AG10803 (cell line): ENCODE data around the gene TVP23A.
A peak's percentile ranks its signal among the peaks of the same experiment; 100 is the strongest.

Experiments used
- DNase-seq: peaks from one replicate; pipeline ENCODE4 v3.0.0; 2010; ENCODE audit warnings: low read depth
- H3K4me3 ChIP-seq: 2 replicates; pipeline ENCODE4 v1.5.1; 2011; ENCODE audit warnings: mild to moderate bottlenecking, low read length, control low read depth
- TF ChIP-seq, protein P1 (sequence below): conservative IDR thresholded peaks from 2 replicates; pipeline ENCODE4 v1.5.1; 2011; ENCODE audit warnings: mild to moderate bottlenecking, low read length, control low read depth, inconsistent platforms

TVP23A gene

DNA sequence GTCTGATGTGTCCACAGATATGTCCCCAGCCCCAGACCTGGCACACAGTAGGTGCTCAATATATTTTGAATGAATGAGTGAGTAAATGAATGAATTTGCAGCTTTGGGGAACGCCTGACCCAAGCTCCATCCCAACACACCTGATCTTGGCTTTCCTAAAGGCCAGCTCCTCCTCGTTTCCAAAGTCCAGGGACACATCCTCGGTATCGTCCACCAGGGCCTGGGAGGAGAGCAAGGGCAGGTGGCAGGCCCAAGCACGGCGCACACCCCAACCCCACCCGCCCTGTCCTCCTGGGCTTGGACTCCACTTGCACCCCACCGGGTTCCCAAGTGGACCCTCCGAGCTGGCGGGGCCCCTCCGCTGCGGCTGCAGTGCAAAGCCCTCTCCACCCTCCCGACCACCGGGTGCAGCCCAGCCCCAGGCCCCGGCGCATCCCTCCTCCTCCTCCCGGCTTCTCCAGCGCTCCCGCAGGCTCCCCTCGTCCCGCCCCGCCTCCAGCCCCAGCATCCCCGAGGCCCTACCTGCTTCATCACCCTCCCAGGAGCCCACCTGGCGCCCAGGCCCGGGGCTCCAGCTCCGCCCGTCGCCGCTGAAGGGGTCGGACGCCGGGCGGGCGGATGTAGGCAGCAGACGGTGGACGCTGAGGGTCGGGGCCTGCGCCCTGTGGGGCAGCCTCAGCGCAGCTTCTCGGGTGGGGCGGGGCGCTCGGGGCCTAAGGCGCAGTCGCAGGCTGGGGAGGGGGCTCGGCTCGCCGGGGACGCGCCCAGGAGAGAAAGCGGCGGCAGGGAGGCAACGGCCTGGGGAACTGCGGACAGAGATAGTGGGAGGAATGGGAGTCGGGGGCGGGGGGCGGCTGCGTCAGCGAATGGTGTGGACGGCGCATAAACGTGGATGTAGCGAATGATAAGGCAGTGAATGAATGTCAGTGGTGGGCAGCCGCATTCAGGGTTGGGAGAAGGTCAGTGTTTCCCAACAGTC is at the start of gene TVP23A:
TVP23A (minus strand) TSS at position 832 of the 979 bp plus-strand sequence; CDS start at position 531, 301 bp downstream.
- no peak within 1 kb of the TSS for H3K4me3 ChIP-seq
- TF ChIP-seq, protein P1, sequence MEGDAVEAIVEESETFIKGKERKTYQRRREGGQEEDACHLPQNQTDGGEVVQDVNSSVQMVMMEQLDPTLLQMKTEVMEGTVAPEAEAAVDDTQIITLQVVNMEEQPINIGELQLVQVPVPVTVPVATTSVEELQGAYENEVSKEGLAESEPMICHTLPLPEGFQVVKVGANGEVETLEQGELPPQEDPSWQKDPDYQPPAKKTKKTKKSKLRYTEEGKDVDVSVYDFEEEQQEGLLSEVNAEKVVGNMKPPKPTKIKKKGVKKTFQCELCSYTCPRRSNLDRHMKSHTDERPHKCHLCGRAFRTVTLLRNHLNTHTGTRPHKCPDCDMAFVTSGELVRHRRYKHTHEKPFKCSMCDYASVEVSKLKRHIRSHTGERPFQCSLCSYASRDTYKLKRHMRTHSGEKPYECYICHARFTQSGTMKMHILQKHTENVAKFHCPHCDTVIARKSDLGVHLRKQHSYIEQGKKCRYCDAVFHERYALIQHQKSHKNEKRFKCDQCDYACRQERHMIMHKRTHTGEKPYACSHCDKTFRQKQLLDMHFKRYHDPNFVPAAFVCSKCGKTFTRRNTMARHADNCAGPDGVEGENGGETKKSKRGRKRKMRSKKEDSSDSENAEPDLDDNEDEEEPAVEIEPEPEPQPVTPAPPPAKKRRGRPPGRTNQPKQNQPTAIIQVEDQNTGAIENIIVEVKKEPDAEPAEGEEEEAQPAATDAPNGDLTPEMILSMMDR: no peak
- DNase-seq: no peak

DNA sequence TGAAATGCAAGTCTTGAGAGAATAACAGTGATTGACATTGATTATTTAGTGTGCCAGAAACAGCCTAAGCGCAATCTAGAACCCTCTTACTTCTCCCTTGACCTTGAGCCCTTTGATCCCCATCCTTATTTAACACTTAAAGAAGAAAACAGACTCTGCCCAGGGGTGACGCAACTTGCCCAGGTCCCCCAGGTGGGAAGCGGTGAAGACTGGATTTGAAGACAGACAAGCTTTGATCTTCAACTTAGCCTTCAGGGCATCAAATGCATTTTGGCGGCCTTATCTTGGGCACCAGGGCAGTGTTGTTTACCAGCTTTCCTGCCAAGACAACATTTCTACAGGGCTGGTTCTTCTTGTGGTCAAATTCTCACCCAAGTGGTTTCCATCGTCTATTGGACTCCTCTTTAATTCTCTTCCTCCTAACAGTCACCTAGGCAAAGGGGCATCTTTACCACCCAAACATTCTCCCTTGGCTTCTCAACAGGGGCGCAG is 49.6 kb upstream of the TVP23A start:
- DNase-seq: no peak
- H3K4me3 ChIP-seq: no peak overlapping the region
- TF ChIP-seq, protein P1: no peak

DNA sequence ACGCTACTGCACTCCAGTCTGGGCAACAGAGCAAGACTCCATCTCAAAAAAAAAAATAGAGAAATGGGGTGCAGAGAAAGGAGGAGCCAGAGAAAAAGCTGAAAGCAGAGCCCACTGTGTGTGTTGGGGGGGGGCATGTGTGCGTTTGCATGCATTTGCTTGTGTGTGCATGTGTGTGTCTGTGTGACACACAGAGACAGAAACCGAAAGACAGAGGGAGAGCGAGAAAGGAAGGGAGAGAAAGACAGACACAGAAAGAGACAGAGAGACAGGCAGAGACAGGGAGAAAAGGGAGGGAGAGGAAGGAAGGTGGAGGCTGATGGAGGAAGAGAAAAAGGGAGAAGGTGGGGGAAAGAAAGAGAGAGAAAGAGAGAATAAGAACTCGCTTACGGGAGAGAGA is 48.6 kb upstream of the TVP23A start:
- no peak for DNase-seq
- no peak overlapping the region for H3K4me3 ChIP-seq
- TF ChIP-seq, protein P1: no peak

DNA sequence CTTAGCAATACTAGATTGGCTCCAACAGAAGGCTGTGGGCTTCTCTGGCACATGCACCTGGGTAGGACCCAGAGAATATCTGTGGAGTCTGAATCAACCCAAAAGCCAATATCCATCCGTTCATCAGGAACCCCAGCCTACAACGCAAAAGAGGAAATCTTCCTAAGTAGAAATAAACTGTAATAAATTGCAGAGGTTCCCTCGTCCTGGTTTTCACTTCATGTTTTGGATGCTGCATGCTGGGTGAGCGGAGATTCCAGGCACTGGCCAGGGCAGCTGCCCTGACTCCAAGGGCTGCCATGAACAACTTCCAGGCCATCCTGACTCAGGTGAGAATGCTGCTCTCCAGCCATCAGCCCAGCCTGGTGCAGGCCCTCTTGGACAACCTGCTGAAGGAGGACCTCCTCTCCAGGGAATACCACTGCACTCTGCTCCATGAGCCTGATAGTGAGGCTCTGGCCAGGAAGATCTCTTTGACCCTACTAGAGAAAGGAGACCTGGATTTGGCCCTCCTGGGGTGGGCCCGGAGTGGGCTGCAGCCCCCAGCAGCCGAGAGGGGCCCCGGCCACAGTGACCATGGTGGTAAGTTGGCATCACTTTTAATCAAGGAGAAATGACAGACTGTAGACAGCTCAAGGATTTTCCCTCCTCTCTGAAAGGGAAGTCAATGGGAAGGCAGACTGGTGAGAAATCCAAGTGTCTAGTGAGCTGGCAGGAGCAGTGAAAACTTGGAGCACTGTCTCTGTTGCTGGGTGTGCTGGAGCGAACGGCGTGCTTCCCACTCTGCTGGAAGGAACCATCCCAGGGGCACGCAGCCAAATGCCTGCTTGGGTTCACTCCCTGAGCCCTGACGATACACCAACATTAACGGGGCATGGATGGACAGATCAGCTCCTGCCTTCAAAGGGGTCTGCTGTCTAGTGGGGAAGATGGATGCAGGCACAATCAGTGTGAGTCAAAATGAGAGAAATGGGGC is 47.7 kb upstream of the TVP23A start:
- TF ChIP-seq, protein P1: no peak
- peak; percentile 17 for DNase-seq
- no peak overlapping the region for H3K4me3 ChIP-seq

DNA sequence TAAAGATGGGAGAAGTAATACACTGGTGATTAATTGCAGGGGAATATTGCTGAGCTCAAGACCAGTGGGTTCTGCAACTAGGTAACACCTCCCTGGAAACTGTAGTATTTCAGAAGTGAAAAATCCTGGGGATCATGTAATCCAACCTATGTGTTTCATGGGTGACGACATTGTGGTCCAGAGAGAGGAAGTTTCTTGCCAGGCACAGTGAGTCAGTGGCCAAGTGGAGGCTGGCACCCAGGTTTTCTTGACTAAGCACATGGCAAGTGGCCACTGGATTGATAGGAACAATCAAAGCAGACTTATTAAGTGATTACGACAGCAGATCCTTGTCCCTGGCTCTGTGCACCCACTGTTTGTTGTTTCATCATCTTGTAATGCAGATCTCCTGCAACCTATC is 43.8 kb upstream of the TVP23A start:
- TF ChIP-seq, protein P1: no peak
- peak; percentile 82 for DNase-seq
- H3K4me3 ChIP-seq: no peak overlapping the region

DNA sequence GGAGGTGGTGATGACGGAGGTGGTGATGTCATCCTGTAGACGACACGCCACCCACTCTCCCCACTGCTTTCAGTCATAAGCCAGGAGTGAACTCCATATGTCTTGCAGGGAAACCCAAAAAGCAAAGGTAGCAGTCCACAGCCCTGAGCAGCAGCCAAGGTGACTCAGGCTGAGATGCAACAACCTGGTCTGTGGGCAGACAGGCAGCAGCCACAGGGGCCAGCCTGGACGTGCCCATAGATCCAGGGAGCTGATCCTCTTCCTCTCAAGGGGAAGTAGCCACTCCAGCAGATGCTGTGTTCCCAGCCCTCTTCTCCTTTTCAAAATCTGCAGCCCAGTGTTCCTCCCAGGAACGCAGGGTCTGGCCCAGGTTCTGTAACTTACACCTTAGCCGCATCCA is 41.1 kb upstream of the TVP23A start:
- no peak for DNase-seq
- H3K4me3 ChIP-seq: no peak overlapping the region
- TF ChIP-seq, protein P1: no peak
